ENCODE data around the gene SH3RF3.

SH3RF3 gene

DNA sequence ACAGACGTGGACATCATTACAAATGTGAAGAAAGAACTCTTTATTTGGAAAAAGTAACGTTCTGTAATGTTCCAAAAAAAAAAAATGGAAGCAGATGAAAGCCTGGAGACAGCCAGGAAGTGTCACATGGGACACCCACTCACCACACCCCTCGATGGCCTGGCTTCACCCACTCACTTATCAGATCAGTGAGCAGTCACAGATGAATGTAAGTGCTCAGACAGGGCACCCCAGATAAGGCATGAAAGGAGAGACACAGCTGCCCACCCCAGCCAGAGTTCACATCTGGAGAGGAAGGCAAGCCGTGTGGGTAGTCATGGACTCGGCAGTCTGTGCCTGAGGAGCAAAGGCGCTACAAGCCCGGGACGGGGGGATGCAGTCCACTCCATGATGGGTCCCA, 379.6 kb downstream of the SH3RF3 start:
- H3K4me3 ChIP-seq (replicated peaks; ENCODE audit: low read depth, low read length), result no peak overlapping the region
- TF ChIP-seq, protein P1, sequence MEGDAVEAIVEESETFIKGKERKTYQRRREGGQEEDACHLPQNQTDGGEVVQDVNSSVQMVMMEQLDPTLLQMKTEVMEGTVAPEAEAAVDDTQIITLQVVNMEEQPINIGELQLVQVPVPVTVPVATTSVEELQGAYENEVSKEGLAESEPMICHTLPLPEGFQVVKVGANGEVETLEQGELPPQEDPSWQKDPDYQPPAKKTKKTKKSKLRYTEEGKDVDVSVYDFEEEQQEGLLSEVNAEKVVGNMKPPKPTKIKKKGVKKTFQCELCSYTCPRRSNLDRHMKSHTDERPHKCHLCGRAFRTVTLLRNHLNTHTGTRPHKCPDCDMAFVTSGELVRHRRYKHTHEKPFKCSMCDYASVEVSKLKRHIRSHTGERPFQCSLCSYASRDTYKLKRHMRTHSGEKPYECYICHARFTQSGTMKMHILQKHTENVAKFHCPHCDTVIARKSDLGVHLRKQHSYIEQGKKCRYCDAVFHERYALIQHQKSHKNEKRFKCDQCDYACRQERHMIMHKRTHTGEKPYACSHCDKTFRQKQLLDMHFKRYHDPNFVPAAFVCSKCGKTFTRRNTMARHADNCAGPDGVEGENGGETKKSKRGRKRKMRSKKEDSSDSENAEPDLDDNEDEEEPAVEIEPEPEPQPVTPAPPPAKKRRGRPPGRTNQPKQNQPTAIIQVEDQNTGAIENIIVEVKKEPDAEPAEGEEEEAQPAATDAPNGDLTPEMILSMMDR (IDR thresholded peaks at IDR 0.05; ENCODE audit: low read length, missing control alignments), result no peak
- DNase-seq (ENCODE audit: low read depth), result no peak

DNA sequence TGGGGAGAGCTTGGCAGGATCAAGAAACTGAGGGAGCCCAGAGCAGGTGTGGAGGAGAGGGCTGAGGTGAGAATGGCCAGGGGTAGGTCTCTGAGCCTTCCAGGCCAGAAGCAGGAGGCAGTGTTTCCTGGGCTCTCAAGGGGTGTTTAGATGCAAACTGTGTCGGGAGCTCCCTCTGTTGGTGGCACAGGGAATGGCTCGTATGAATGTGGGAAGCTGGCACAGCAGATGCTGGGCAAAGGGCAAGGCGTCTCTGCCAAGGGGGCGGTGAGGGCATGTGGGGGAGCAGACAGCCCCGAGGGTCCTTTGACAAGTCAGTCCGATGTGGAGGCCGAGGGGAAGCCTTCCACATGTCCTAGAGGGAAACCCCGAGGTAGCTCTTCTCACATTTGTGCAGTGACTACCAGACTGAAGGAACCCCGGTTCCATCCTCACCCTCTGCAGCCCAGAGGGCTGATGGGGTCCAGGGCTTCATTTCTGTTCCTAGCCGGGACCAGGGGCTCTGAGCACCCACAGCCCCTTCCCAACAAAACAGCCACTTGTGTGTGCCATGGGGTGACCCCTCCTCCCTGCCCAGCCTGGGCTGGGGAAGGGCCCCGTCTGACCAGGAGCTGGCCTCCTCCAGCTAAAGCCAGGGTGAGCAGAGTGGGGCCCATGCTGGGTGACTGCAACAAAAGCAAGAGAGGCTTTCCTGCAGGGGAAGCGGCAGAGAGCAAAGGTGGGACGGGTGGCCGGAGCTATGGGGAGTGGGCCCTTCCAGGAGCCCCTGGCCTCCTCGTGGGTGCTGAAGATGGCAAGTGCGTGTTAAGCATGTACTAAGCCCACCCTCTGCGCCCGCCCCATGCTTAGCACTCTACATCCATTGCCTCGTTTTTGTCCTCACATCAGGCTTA, 381.4 kb downstream of the SH3RF3 start:
- peak; percentile 82 for DNase-seq (ENCODE audit: low read depth)
- TF ChIP-seq, protein P1 (IDR thresholded peaks at IDR 0.05; ENCODE audit: low read length, missing control alignments), result peak; percentile 97
- H3K4me3 ChIP-seq (replicated peaks; ENCODE audit: low read depth, low read length), result no peak overlapping the region

DNA sequence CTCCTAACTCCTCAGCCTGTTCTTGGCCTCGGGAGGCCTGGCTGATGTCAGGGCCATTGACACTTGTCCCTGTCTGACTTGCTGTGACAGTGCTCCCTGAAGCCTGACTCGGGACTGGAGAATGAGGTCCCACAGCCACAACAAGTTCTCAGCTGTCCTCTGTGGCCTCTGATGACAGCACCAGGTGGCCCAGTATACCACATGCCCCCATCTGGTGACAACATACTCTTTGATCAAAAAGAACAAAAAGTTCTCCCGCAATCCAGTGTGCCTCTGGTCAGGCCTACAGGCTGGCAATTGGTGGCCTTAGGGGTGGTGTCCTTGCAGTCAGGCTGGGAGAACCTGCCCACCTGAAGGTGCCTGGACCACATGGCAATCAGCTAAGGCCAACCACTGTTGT, 382.2 kb downstream of the SH3RF3 start:
- no peak for DNase-seq (ENCODE audit: low read depth)
- TF ChIP-seq, protein P1 (IDR thresholded peaks at IDR 0.05; ENCODE audit: low read length, missing control alignments), result no peak
- no peak overlapping the region for H3K4me3 ChIP-seq (replicated peaks; ENCODE audit: low read depth, low read length)

DNA sequence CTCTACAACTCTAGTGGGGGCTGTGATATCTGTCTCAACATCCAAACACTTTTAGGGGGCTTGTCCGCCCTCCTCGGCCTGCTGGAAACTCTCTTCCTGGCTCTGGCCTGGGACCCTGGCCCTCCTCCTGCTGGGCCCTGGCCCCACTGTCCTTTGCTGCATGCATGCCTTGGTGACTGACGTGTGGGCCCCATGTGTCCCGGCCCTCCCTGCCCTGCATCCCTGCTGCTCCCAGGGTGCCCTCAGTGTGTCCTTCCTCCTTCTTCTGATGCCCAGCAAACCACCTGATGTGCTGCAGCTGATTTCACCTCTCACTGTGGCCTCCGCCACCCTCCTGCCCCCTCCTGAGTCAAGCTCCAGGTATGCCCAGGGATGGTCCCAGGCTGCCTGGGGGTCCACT, 383.1 kb downstream of the SH3RF3 start:
- DNase-seq (ENCODE audit: low read depth), result no peak
- TF ChIP-seq, protein P1 (IDR thresholded peaks at IDR 0.05; ENCODE audit: low read length, missing control alignments), result no peak
- H3K4me3 ChIP-seq (replicated peaks; ENCODE audit: low read depth, low read length), result no peak overlapping the region

DNA sequence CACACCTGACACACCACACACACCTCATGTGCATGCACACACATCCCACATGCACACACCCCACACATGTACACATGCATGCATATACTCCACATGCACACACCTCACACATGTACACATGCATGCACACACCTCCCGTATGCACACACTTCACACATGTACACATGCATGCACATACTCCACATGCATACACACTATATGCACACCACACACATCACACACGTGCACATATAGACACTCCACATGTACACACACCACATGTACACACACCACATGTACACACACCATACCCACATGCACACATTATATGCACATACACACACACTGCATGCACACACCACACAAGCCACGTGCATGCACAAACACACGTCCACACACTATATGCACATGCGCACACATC, 384.2 kb downstream of the SH3RF3 start:
- no peak overlapping the region for H3K4me3 ChIP-seq (replicated peaks; ENCODE audit: low read depth, low read length)
- TF ChIP-seq, protein P1 (IDR thresholded peaks at IDR 0.05; ENCODE audit: low read length, missing control alignments), result no peak
- DNase-seq (ENCODE audit: low read depth), result no peak

DNA sequence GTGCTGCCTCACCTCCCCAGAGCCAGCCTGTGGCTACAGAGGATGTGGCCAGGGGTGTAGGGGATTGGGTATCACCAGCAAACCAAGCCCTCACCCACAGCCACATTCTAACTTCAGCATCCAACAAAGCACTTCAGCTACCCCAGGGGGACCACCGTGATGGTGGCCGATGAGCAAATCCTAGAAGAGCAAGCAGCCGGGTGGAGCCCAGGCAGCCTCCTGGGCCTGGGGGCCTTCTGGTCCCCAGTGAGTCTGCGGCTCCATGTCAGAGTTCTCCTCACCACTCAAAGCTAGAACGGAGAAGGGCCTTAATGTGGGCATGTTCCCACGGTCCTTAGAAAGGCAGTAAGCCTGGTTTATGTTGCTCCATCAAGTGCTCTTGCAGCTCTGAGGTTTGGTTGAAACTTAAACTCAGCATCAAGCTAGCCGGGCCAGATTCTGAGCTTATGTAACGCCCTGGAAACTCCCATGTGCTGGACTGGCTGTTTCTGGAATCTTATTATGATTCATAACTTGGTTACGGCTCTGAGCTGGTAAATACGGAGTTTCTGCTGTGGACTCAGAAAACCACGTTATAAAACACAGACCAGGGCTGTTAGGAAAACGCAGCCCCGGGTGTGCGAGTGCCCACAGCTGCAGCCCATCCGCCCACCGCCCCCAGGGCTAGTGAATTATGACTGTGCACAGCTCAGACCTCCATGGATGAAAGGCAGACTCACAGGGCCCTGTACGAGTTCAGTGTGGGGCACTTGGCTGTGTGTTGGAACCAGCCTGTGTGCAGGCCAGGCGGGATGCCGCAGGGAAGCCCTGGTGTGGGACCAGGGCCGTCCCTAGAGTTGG, 385.0 kb downstream of the SH3RF3 start:
- TF ChIP-seq, protein P1 (IDR thresholded peaks at IDR 0.05; ENCODE audit: low read length, missing control alignments), result no peak
- no peak overlapping the region for H3K4me3 ChIP-seq (replicated peaks; ENCODE audit: low read depth, low read length)
- DNase-seq (ENCODE audit: low read depth), result peak; percentile 91
